ENCODE data around the gene DENND1A. TPM values are rescaled to one million over a fixed set of nuclear protein-coding genes. Genes with fewer than 3 reads are reported as not detected.

The DENND1A gene
- total and polyA plus RNA-seq, 4 donors: 13.4 to 30.5 (median 28.3) TPM

- no peak for DNase-seq (ENCODE audit: low read depth in 4 of 6, low spot score in 6 of 6)
- Histone ChIP-seq H3K27me3 (ENCODE audit: control insufficient read depth, insufficient read depth, low read length) (no peaks in the 10 kb centered on the region), H3K36me3 (ENCODE audit: control insufficient read depth, insufficient read depth, low read length) (peaks cover 33% of the 10 kb centered on the region), H3K4me3 (ENCODE audit: low read depth, low read length) (no peak overlapping the region), H3K9me3 (ENCODE audit: control insufficient read depth, insufficient read depth, low read length) (no peaks in the 10 kb centered on the region), H3K27ac (ENCODE audit: low read depth, low read length) (no peak overlapping the region), H3K4me1 (ENCODE audit: control insufficient read depth, insufficient read depth, low read length) (peaks cover 31% of the 10 kb centered on the region)
- WGBS (ENCODE audit: insufficient coverage): 87% methylated on average over 13 of the region's 13 CpGs
These were observed 508.7 kb downstream of the DENND1A start for GRCh38 chr9:123421186-123421585.

DNA sequence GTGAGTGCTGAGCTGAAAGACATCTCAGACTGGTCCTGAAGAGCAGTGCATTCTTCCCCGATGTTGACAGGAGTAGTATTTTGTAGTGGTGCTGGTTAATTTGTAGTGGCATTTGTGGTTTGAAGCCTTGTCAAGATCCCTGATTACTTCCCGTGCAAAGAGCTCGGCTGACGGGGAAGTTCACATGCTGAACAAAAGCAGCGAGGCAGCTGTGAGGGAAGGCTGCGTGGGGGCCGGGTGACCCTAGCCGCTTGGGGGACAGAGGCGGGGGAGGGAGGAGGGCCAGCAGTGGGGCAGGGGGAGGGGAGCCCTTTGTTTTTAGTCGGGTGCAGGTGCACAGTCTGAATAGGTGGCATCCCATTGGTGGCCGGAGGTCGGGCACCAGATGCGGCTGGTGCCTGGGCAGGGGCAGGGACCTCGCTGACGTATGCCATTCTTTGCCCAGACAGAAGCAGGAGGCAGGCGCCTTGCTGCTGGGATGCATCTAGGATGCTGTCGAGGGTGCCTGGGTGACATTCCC, 509.3 kb downstream of the DENND1A start:
- no peaks in the 10 kb centered on the region for H3K27me3 ChIP-seq (ENCODE audit: control insufficient read depth, insufficient read depth, low read length)
- DNase-seq (ENCODE audit: low read depth in 4 of 6, low spot score in 6 of 6): no peak
- no peak overlapping the region for H3K27ac ChIP-seq (ENCODE audit: low read depth, low read length)
- peaks cover 25% of the 10 kb centered on the region for H3K4me1 ChIP-seq (ENCODE audit: control insufficient read depth, insufficient read depth, low read length)
- 51% methylated on average over 17 of the region's 17 CpGs for WGBS (ENCODE audit: insufficient coverage)
- no peaks in the 10 kb centered on the region for H3K9me3 ChIP-seq (ENCODE audit: control insufficient read depth, insufficient read depth, low read length)
- H3K36me3 ChIP-seq (ENCODE audit: control insufficient read depth, insufficient read depth, low read length): peaks cover 35% of the 10 kb centered on the region
- H3K4me3 ChIP-seq (ENCODE audit: low read depth, low read length): no peak overlapping the region

- Histone ChIP-seq H3K9me3 (ENCODE audit: control insufficient read depth, insufficient read depth, low read length) (no peaks in the 10 kb centered on the region), H3K36me3 (ENCODE audit: control insufficient read depth, insufficient read depth, low read length) (peaks cover 39% of the 10 kb centered on the region), H3K4me3 (ENCODE audit: low read depth, low read length) (no peak overlapping the region), H3K27me3 (ENCODE audit: control insufficient read depth, insufficient read depth, low read length) (no peaks in the 10 kb centered on the region), H3K27ac (ENCODE audit: low read depth, low read length) (no peak overlapping the region), H3K4me1 (ENCODE audit: control insufficient read depth, insufficient read depth, low read length) (peaks cover 18% of the 10 kb centered on the region)
- 72% methylated on average over 31 of the region's 31 CpGs for WGBS (ENCODE audit: insufficient coverage)
- no peak for DNase-seq (ENCODE audit: low read depth in 4 of 6, low spot score in 6 of 6)
These were observed 510.0 kb downstream of the DENND1A start for GRCh38 chr9:123419721-123420591.

DNA sequence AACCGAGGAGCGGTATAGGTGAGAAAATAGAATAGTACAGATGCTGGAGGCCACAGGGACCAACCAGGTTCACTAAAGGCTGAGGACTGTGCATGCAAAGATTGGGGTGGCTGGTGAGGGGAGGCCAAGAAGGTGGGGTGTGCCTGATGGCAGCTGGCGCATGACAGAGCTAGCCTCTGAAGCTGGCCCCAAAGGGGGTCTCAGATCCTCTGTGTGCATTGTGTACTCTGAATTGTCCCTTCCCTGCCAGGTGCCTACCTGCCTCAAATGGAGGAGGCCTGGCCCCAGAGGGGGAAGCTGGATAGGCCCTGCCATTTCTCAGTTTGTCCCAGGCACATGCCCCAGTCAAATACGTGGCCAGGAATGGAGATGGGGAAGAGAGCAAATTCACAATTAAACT, 510.8 kb downstream of the DENND1A start:
- H3K4me3 ChIP-seq (ENCODE audit: low read depth, low read length): no peak overlapping the region
- WGBS (ENCODE audit: insufficient coverage): 90% methylated on average over 4 of the region's 4 CpGs
- peaks cover 15% of the 10 kb centered on the region for H3K4me1 ChIP-seq (ENCODE audit: control insufficient read depth, insufficient read depth, low read length)
- H3K9me3 ChIP-seq (ENCODE audit: control insufficient read depth, insufficient read depth, low read length): no peaks in the 10 kb centered on the region
- peaks cover 39% of the 10 kb centered on the region for H3K36me3 ChIP-seq (ENCODE audit: control insufficient read depth, insufficient read depth, low read length)
- no peaks in the 10 kb centered on the region for H3K27me3 ChIP-seq (ENCODE audit: control insufficient read depth, insufficient read depth, low read length)
- no peak overlapping the region for H3K27ac ChIP-seq (ENCODE audit: low read depth, low read length)
- DNase-seq (ENCODE audit: low read depth in 4 of 6, low spot score in 6 of 6): no peak

DNA sequence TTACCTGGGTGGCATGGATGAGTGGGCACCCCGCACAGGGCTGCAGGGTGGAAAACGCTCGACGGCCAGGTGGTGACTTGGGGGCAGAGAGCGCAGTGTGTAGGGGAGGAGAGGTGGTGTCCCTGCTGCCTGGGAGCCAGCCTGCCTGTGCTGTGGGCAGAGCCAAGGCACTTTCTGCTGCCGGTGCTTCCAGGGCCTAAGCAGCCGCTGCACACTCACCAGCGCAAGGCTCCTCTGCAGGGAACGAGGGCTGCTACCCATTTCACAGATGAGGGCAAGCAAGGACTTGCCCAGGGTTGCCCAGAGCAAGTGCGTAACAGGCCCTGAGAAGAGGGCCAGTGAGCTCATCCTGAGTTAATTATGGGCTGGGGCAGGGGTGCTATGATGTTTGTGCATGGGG, 511.4 kb downstream of the DENND1A start:
- no peak for DNase-seq (ENCODE audit: low read depth in 4 of 6, low spot score in 6 of 6)
- Histone ChIP-seq H3K27ac (ENCODE audit: low read depth, low read length) (no peak overlapping the region), H3K4me1 (ENCODE audit: control insufficient read depth, insufficient read depth, low read length) (peaks cover 20% of the 10 kb centered on the region), H3K4me3 (ENCODE audit: low read depth, low read length) (no peak overlapping the region), H3K9me3 (ENCODE audit: control insufficient read depth, insufficient read depth, low read length) (no peaks in the 10 kb centered on the region), H3K36me3 (ENCODE audit: control insufficient read depth, insufficient read depth, low read length) (peaks cover 39% of the 10 kb centered on the region), H3K27me3 (ENCODE audit: control insufficient read depth, insufficient read depth, low read length) (no peaks in the 10 kb centered on the region)
- WGBS (ENCODE audit: insufficient coverage): 97% methylated on average over 10 of the region's 10 CpGs

DNA sequence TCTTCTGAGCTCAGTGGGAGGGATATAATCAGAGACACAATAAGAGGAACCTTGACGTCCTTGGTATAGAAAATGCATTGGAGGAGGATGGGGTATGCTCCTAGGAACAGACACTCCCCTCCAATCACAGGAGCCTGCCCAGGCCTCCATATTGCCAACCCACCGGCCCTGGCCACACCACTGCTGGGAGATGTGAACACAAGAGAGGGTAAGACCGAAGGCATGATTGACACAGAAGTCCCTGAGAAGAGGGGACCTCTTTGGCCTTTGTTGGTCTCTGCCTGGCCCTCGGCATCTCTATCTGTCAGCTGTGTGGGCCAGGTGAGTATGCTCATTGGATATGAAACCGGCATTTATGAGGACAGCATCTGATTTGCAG, 511.9 kb downstream of the DENND1A start:
- H3K4me1 ChIP-seq (ENCODE audit: control insufficient read depth, insufficient read depth, low read length): peaks cover 19% of the 10 kb centered on the region
- no peak overlapping the region for H3K27ac ChIP-seq (ENCODE audit: low read depth, low read length)
- WGBS (ENCODE audit: insufficient coverage): 100% methylated on average over 3 of the region's 5 CpGs
- peaks cover 39% of the 10 kb centered on the region for H3K36me3 ChIP-seq (ENCODE audit: control insufficient read depth, insufficient read depth, low read length)
- H3K4me3 ChIP-seq (ENCODE audit: low read depth, low read length): no peak overlapping the region
- H3K27me3 ChIP-seq (ENCODE audit: control insufficient read depth, insufficient read depth, low read length): no peaks in the 10 kb centered on the region
- H3K9me3 ChIP-seq (ENCODE audit: control insufficient read depth, insufficient read depth, low read length): no peaks in the 10 kb centered on the region
- DNase-seq (ENCODE audit: low read depth in 4 of 6, low spot score in 6 of 6): no peak

GRCh38 chr9:123417289-123418051, 512.5 kb downstream of the DENND1A start:
- 100% methylated on average over 2 of the region's 5 CpGs for WGBS (ENCODE audit: insufficient coverage)
- H3K27me3 ChIP-seq (ENCODE audit: control insufficient read depth, insufficient read depth, low read length): no peaks in the 10 kb centered on the region
- H3K27ac ChIP-seq (ENCODE audit: low read depth, low read length): no peak overlapping the region
- peaks cover 15% of the 10 kb centered on the region for H3K4me1 ChIP-seq (ENCODE audit: control insufficient read depth, insufficient read depth, low read length)
- no peaks in the 10 kb centered on the region for H3K9me3 ChIP-seq (ENCODE audit: control insufficient read depth, insufficient read depth, low read length)
- H3K36me3 ChIP-seq (ENCODE audit: control insufficient read depth, insufficient read depth, low read length): peaks cover 36% of the 10 kb centered on the region
- DNase-seq (ENCODE audit: low read depth in 4 of 6, low spot score in 6 of 6): no peak
- H3K4me3 ChIP-seq (ENCODE audit: low read depth, low read length): no peak overlapping the region

- H3K4me3 ChIP-seq (ENCODE audit: low read depth, low read length): no peak overlapping the region
- 88% methylated on average over 8 of the region's 8 CpGs for WGBS (ENCODE audit: insufficient coverage)
- no peaks in the 10 kb centered on the region for H3K27me3 ChIP-seq (ENCODE audit: control insufficient read depth, insufficient read depth, low read length)
- DNase-seq (ENCODE audit: low read depth in 4 of 6, low spot score in 6 of 6): no peak
- H3K27ac ChIP-seq (ENCODE audit: low read depth, low read length): no peak overlapping the region
- peaks cover 15% of the 10 kb centered on the region for H3K4me1 ChIP-seq (ENCODE audit: control insufficient read depth, insufficient read depth, low read length)
- H3K9me3 ChIP-seq (ENCODE audit: control insufficient read depth, insufficient read depth, low read length): no peaks in the 10 kb centered on the region
- H3K36me3 ChIP-seq (ENCODE audit: control insufficient read depth, insufficient read depth, low read length): peaks cover 42% of the 10 kb centered on the region
These were observed 513.8 kb downstream of the DENND1A start for GRCh38 chr9:123416176-123416575.

GRCh38 chr9:123414936-123415930, 514.7 kb downstream of the DENND1A start:
- H3K27ac ChIP-seq (ENCODE audit: low read depth, low read length): no peak overlapping the region
- no peaks in the 10 kb centered on the region for H3K27me3 ChIP-seq (ENCODE audit: control insufficient read depth, insufficient read depth, low read length)
- peaks cover 13% of the 10 kb centered on the region for H3K4me1 ChIP-seq (ENCODE audit: control insufficient read depth, insufficient read depth, low read length)
- peaks cover 44% of the 10 kb centered on the region for H3K36me3 ChIP-seq (ENCODE audit: control insufficient read depth, insufficient read depth, low read length)
- no peak for DNase-seq (ENCODE audit: low read depth in 4 of 6, low spot score in 6 of 6)
- no peak overlapping the region for H3K4me3 ChIP-seq (ENCODE audit: low read depth, low read length)
- H3K9me3 ChIP-seq (ENCODE audit: control insufficient read depth, insufficient read depth, low read length): no peaks in the 10 kb centered on the region
- WGBS (ENCODE audit: insufficient coverage): 80% methylated on average over 20 of the region's 23 CpGs

Data from spinal cord (tissue), 10 donors.